Measurements from ENCODE around the gene PIK3CB. TPM values are rescaled to one million over a fixed set of nuclear protein-coding genes. Genes with fewer than 3 reads are reported as not detected.

Gene PIK3CB
- polyA plus RNA-seq (2013, experiment 1 of 2): 10.4 TPM
- 11.4 TPM for polyA plus RNA-seq (2013, experiment 2 of 2)

GRCh38 chr3:138834596-138835396, at the start of gene PIK3CB:
Gene PIK3CB (minus strand): TSS chr3:138834928. CDS start chr3:138759343, 75,585 bp downstream.
- Histone ChIP-seq H3K27ac (replicated peaks; ENCODE audit: low read length) (peak within 1 kb of the TSS; percentile 96), H2BK120ac (ENCODE audit: low read depth, low read length) (peak within 1 kb of the TSS; percentile 72), H3K4me1 (ENCODE audit: control insufficient read depth in 2 of 2, insufficient read depth in 1 of 2, low read depth in 1 of 2, low read length in 2 of 2) (peaks cover 4% of the 10 kb centered on the region in 2 donors), H3K4me2 (ENCODE audit: insufficient read depth, low read length, poor library complexity, severe bottlenecking) (peak within 1 kb of the TSS; percentile 75), H3K23ac (ENCODE audit: low read depth, low read length, poor library complexity) (peak within 1 kb of the TSS; percentile 99), H3K4ac (ENCODE audit: low read length) (no peak within 1 kb of the TSS), H4K91ac (ENCODE audit: low read depth, low read length, poor library complexity) (peak within 1 kb of the TSS; percentile 79), H2BK12ac (ENCODE audit: low read length) (peak within 1 kb of the TSS; percentile 63), H2BK5ac (ENCODE audit: low read length) (peak within 1 kb of the TSS; percentile 99), H3K4me3 (ENCODE audit: low read length in 2 of 2) (peak within 1 kb of the TSS; percentile 59 to 91), H3K27me3 (ENCODE audit: control insufficient read depth in 3 of 3, insufficient read depth in 3 of 3, low read depth in 1 of 3, low read length in 3 of 3) (no peaks in the 10 kb centered on the region), H4K8ac (ENCODE audit: low read depth, low read length) (no peak within 1 kb of the TSS), H2AK5ac (ENCODE audit: low read depth, low read length) (no peak within 1 kb of the TSS), H3K9ac (ENCODE audit: low read depth, low read length, poor library complexity) (peak within 1 kb of the TSS; percentile 95), H2AFZ (ENCODE audit: low read length) (peak within 1 kb of the TSS; percentile 98), H3K18ac (ENCODE audit: low read length) (peak within 1 kb of the TSS; percentile 99), H3K14ac (ENCODE audit: low read length) (peak within 1 kb of the TSS; percentile 82), H3K79me1 (ENCODE audit: low read depth, low read length) (peaks cover 3% of the 10 kb centered on the region), H3K9me3 (replicated peaks in 1 of 2; ENCODE audit: control insufficient read depth in 2 of 2, insufficient read depth in 1 of 2, low read depth in 1 of 2, low read length in 2 of 2) (no peaks in the 10 kb centered on the region), H2BK15ac (ENCODE audit: low read length) (peak within 1 kb of the TSS; percentile 96), H3K36me3 (replicated peaks in 1 of 2; ENCODE audit: control insufficient read depth in 2 of 2, insufficient read depth in 2 of 2, low read length in 2 of 2) (no peaks in the 10 kb centered on the region)
- no CpG with 5 or more reads among the region's 88 CpGs for WGBS, 2 donors (ENCODE audit: extremely low coverage in 2 of 2, insufficient read length in 2 of 2, insufficient replicate concordance in 1 of 2)
- peak; percentile 89 for DNase-seq (ENCODE audit: low spot score)

GRCh38 chr3:138881233-138881632, 46.5 kb upstream of the PIK3CB start:
- Histone ChIP-seq H2AK5ac (ENCODE audit: low read depth, low read length) (no peak overlapping the region), H2BK12ac (ENCODE audit: low read length) (no peak overlapping the region), H3K4me2 (ENCODE audit: insufficient read depth, low read length, poor library complexity, severe bottlenecking) (no peak overlapping the region), H2BK15ac (ENCODE audit: low read length) (no peak overlapping the region), H4K8ac (ENCODE audit: low read depth, low read length) (no peak overlapping the region), H3K4me3 (ENCODE audit: low read length in 2 of 2) (no peak overlapping the region), H3K4me1 (ENCODE audit: control insufficient read depth in 2 of 2, insufficient read depth in 1 of 2, low read depth in 1 of 2, low read length in 2 of 2) (no peaks in the 10 kb centered on the region), H3K4ac (ENCODE audit: low read length) (no peak overlapping the region), H3K27ac (replicated peaks; ENCODE audit: low read length) (no peak overlapping the region), H3K18ac (ENCODE audit: low read length) (no peak overlapping the region), H3K27me3 (ENCODE audit: control insufficient read depth in 3 of 3, insufficient read depth in 3 of 3, low read depth in 1 of 3, low read length in 3 of 3) (no peaks in the 10 kb centered on the region), H3K36me3 (replicated peaks in 1 of 2; ENCODE audit: control insufficient read depth in 2 of 2, insufficient read depth in 2 of 2, low read length in 2 of 2) (no peaks in the 10 kb centered on the region), H3K14ac (ENCODE audit: low read length) (no peak overlapping the region), H4K91ac (ENCODE audit: low read depth, low read length, poor library complexity) (no peak overlapping the region), H2BK5ac (ENCODE audit: low read length) (no peak overlapping the region), H2AFZ (ENCODE audit: low read length) (no peak overlapping the region), H2BK120ac (ENCODE audit: low read depth, low read length) (no peak overlapping the region), H3K9me3 (replicated peaks in 1 of 2; ENCODE audit: control insufficient read depth in 2 of 2, insufficient read depth in 1 of 2, low read depth in 1 of 2, low read length in 2 of 2) (no peaks in the 10 kb centered on the region), H3K23ac (ENCODE audit: low read depth, low read length, poor library complexity) (no peak overlapping the region), H3K79me1 (ENCODE audit: low read depth, low read length) (no peaks in the 10 kb centered on the region), H3K9ac (ENCODE audit: low read depth, low read length, poor library complexity) (no peak overlapping the region)
- no CpG with 5 or more reads among the region's 2 CpGs for WGBS, 2 donors (ENCODE audit: extremely low coverage in 2 of 2, insufficient read length in 2 of 2, insufficient replicate concordance in 1 of 2)
- DNase-seq (ENCODE audit: low spot score): no peak

GRCh38 chr3:138879541-138880380, 45.0 kb upstream of the PIK3CB start:
- H2BK15ac ChIP-seq (ENCODE audit: low read length): no peak overlapping the region
- no peak overlapping the region for H3K4ac ChIP-seq (ENCODE audit: low read length)
- no peaks in the 10 kb centered on the region for H3K79me1 ChIP-seq (ENCODE audit: low read depth, low read length)
- H3K9me3 ChIP-seq (replicated peaks in 1 of 2; ENCODE audit: control insufficient read depth in 2 of 2, insufficient read depth in 1 of 2, low read depth in 1 of 2, low read length in 2 of 2): no peaks in the 10 kb centered on the region
- no peak overlapping the region for H3K9ac ChIP-seq (ENCODE audit: low read depth, low read length, poor library complexity)
- H2AFZ ChIP-seq (ENCODE audit: low read length): no peak overlapping the region
- no CpG with 5 or more reads among the region's 14 CpGs for WGBS, 2 donors (ENCODE audit: extremely low coverage in 2 of 2, insufficient read length in 2 of 2, insufficient replicate concordance in 1 of 2)
- no peak overlapping the region for H3K18ac ChIP-seq (ENCODE audit: low read length)
- no peak overlapping the region for H4K91ac ChIP-seq (ENCODE audit: low read depth, low read length, poor library complexity)
- H2BK5ac ChIP-seq (ENCODE audit: low read length): no peak overlapping the region
- no peak overlapping the region for H4K8ac ChIP-seq (ENCODE audit: low read depth, low read length)
- no peak overlapping the region for H3K14ac ChIP-seq (ENCODE audit: low read length)
- H2AK5ac ChIP-seq (ENCODE audit: low read depth, low read length): no peak overlapping the region
- no peak for DNase-seq (ENCODE audit: low spot score)
- no peak overlapping the region for H3K27ac ChIP-seq (replicated peaks; ENCODE audit: low read length)
- no peak overlapping the region for H3K23ac ChIP-seq (ENCODE audit: low read depth, low read length, poor library complexity)
- no peaks in the 10 kb centered on the region for H3K4me1 ChIP-seq (ENCODE audit: control insufficient read depth in 2 of 2, insufficient read depth in 1 of 2, low read depth in 1 of 2, low read length in 2 of 2)
- no peak overlapping the region for H3K4me2 ChIP-seq (ENCODE audit: insufficient read depth, low read length, poor library complexity, severe bottlenecking)
- H2BK12ac ChIP-seq (ENCODE audit: low read length): no peak overlapping the region
- no peaks in the 10 kb centered on the region for H3K27me3 ChIP-seq (ENCODE audit: control insufficient read depth in 3 of 3, insufficient read depth in 3 of 3, low read depth in 1 of 3, low read length in 3 of 3)
- no peak overlapping the region for H3K4me3 ChIP-seq (ENCODE audit: low read length in 2 of 2)
- no peaks in the 10 kb centered on the region for H3K36me3 ChIP-seq (replicated peaks in 1 of 2; ENCODE audit: control insufficient read depth in 2 of 2, insufficient read depth in 2 of 2, low read length in 2 of 2)
- no peak overlapping the region for H2BK120ac ChIP-seq (ENCODE audit: low read depth, low read length)

GRCh38 chr3:138877226-138877625, 42.5 kb upstream of the PIK3CB start:
- H4K91ac ChIP-seq (ENCODE audit: low read depth, low read length, poor library complexity): no peak overlapping the region
- H2BK120ac ChIP-seq (ENCODE audit: low read depth, low read length): no peak overlapping the region
- H3K4me3 ChIP-seq (ENCODE audit: low read length in 2 of 2): no peak overlapping the region
- H4K8ac ChIP-seq (ENCODE audit: low read depth, low read length): no peak overlapping the region
- H3K27me3 ChIP-seq (ENCODE audit: control insufficient read depth in 3 of 3, insufficient read depth in 3 of 3, low read depth in 1 of 3, low read length in 3 of 3): no peaks in the 10 kb centered on the region
- H2BK12ac ChIP-seq (ENCODE audit: low read length): no peak overlapping the region
- no peaks in the 10 kb centered on the region for H3K4me1 ChIP-seq (ENCODE audit: control insufficient read depth in 2 of 2, insufficient read depth in 1 of 2, low read depth in 1 of 2, low read length in 2 of 2)
- H2BK15ac ChIP-seq (ENCODE audit: low read length): no peak overlapping the region
- H3K23ac ChIP-seq (ENCODE audit: low read depth, low read length, poor library complexity): no peak overlapping the region
- H3K27ac ChIP-seq (replicated peaks; ENCODE audit: low read length): no peak overlapping the region
- no peak overlapping the region for H3K18ac ChIP-seq (ENCODE audit: low read length)
- no peaks in the 10 kb centered on the region for H3K9me3 ChIP-seq (replicated peaks in 1 of 2; ENCODE audit: control insufficient read depth in 2 of 2, insufficient read depth in 1 of 2, low read depth in 1 of 2, low read length in 2 of 2)
- no peaks in the 10 kb centered on the region for H3K36me3 ChIP-seq (replicated peaks in 1 of 2; ENCODE audit: control insufficient read depth in 2 of 2, insufficient read depth in 2 of 2, low read length in 2 of 2)
- H3K14ac ChIP-seq (ENCODE audit: low read length): no peak overlapping the region
- H3K79me1 ChIP-seq (ENCODE audit: low read depth, low read length): no peaks in the 10 kb centered on the region
- no peak overlapping the region for H2BK5ac ChIP-seq (ENCODE audit: low read length)
- no CpG with 5 or more reads among the region's 2 CpGs for WGBS, 2 donors (ENCODE audit: extremely low coverage in 2 of 2, insufficient read length in 2 of 2, insufficient replicate concordance in 1 of 2)
- H2AFZ ChIP-seq (ENCODE audit: low read length): no peak overlapping the region
- no peak overlapping the region for H3K4ac ChIP-seq (ENCODE audit: low read length)
- no peak for DNase-seq (ENCODE audit: low spot score)
- no peak overlapping the region for H3K9ac ChIP-seq (ENCODE audit: low read depth, low read length, poor library complexity)
- H3K4me2 ChIP-seq (ENCODE audit: insufficient read depth, low read length, poor library complexity, severe bottlenecking): no peak overlapping the region
- H2AK5ac ChIP-seq (ENCODE audit: low read depth, low read length): no peak overlapping the region

All from neuronal stem cell (in vitro differentiated cells).